C4-2B (cell line): ENCODE measurements around the gene CYB5R3.

Source experiments
- CTCF ChIP-seq: fragments of 450-650 bp; conservative IDR thresholded peaks from 2 replicates; pipeline ENCODE4 v1.5.1; 2017; ENCODE audit warnings: mild to moderate bottlenecking
- ZFX ChIP-seq: fragments of 450-650 bp; IDR thresholded peaks from 2 replicates; pipeline ENCODE4 v1.6.1; 2017

GRCh38 chr22:42610186-42610585, 39.0 kb downstream of the CYB5R3 start:
- TF ChIP-seq CTCF (no peak), ZFX (no peak)
